HG02885 (cell line): Measurements from ENCODE around the gene SAFB.
A peak's percentile ranks its signal among the peaks of the same experiment; 100 is the strongest.
"Not testable (repeated sequence)": the region's sequence is repeated elsewhere in the genome, so short reads cannot be mapped to it uniquely, and the experiment has no call there.

Experiments used
- ATAC-seq: cut with Tn5 transposase; IDR thresholded peaks from one replicate; pipeline ENCODE4 v1.9.1; 2021; ENCODE audit warnings: mild to moderate bottlenecking; ENCODE audit not compliant: unreplicated experiment, poor library complexity

The SAFB gene

GRCh38 chr19:5594521-5594950, 28.3 kb upstream of the SAFB start:
- ATAC-seq, result no peak

GRCh38 chr19:5595129-5595528, 27.8 kb upstream of the SAFB start:
- ATAC-seq, result no peak

- no peak for ATAC-seq
Measured at GRCh38 chr19:5595745-5596144, 27.1 kb upstream of the SAFB start.

- ATAC-seq, result no peak
Measured at GRCh38 chr19:5600797-5601196, 22.1 kb upstream of the SAFB start.

GRCh38 chr19:5603626-5604025, 19.3 kb upstream of the SAFB start:
- no peak for ATAC-seq

- no peak for ATAC-seq
Measured at GRCh38 chr19:5605362-5605761, 17.5 kb upstream of the SAFB start.

- ATAC-seq, result no peak
Measured at GRCh38 chr19:5607318-5608275, 15.3 kb upstream of the SAFB start.

- ATAC-seq, result no peak
Measured at GRCh38 chr19:5608291-5608690, 14.6 kb upstream of the SAFB start.

GRCh38 chr19:5608766-5609165, 14.1 kb upstream of the SAFB start:
- ATAC-seq, result not testable (repeated sequence)

- ATAC-seq, result no peak
Measured at GRCh38 chr19:5609881-5610448, 12.9 kb upstream of the SAFB start.

GRCh38 chr19:5612891-5613865, 9.7 kb upstream of the SAFB start:
- ATAC-seq, result no peak

GRCh38 chr19:5615756-5616327, 7.0 kb upstream of the SAFB start:
- no peak for ATAC-seq

GRCh38 chr19:5617080-5617479, 5.8 kb upstream of the SAFB start:
- no peak for ATAC-seq

GRCh38 chr19:5618591-5618990, 4.3 kb upstream of the SAFB start:
- ATAC-seq, result no peak

- no peak for ATAC-seq
Measured at GRCh38 chr19:5619946-5620345, 2.9 kb upstream of the SAFB start.

GRCh38 chr19:5621311-5621944, 1.5 kb upstream of the SAFB start:
- no peak for ATAC-seq

GRCh38 chr19:5621945-5622464, 878 bp upstream of the SAFB start:
- no peak for ATAC-seq

- ATAC-seq, result peak; percentile 19
Measured at GRCh38 chr19:5623397-5624017, 624 bp downstream of the SAFB start.

GRCh38 chr19:5624018-5624663, 1.3 kb downstream of the SAFB start:
- no peak for ATAC-seq
